Spleen (tissue), 11 donors: ENCODE data around the gene ODAD3. TPM values are rescaled to one million over a fixed set of nuclear protein-coding genes. Genes with fewer than 3 reads are reported as not detected.

ENCODE experiments used
- DNase-seq: peaks from one replicate; pipeline ENCODE4 v3.0.0-alpha.2; 2020
- H3K27ac ChIP-seq, 8 donors: fragments of 200-600 bp; sonication (generic) in 7 of 8; 1 replicate in 4 of 8; 2 replicates in 4 of 8; pipeline versions ENCODE4 v1.5.0 to v1.8.0; 2016 to 2021; ENCODE audit warnings: inconsistent platforms in 4 of 8, mild to moderate bottlenecking in 4 of 8, moderate library complexity in 1 of 8
- H3K27me3 ChIP-seq, 7 donors: fragments of 200-600 bp; sonication (generic) in 6 of 7; replicated peaks in 1 of 7; 1 replicate in 4 of 7; 2 replicates in 3 of 7; pipeline versions ENCODE4 v1.5.0 to v1.8.0; 2016 to 2021; ENCODE audit warnings: inconsistent platforms in 3 of 7, mild to moderate bottlenecking in 1 of 7
- H3K36me3 ChIP-seq, 6 donors: fragments of 200-600 bp; sonication (generic) in 5 of 6; 1 replicate in 4 of 6; 2 replicates in 2 of 6; pipeline versions ENCODE4 v1.5.0 to v1.8.0; 2016 to 2021; ENCODE audit warnings: inconsistent platforms in 2 of 6
- H3K4me1 ChIP-seq, 6 donors: fragments of 200-600 bp; sonication (generic) in 5 of 6; 1 replicate in 3 of 6; 2 replicates in 3 of 6; pipeline versions ENCODE4 v1.5.0 to v1.8.0; 2016 to 2021; ENCODE audit warnings: inconsistent platforms in 3 of 6
- H3K4me3 ChIP-seq, 8 donors: fragments of 200-600 bp; sonication (generic) in 7 of 8; 1 replicate in 4 of 8; 2 replicates in 4 of 8; pipeline versions ENCODE4 v1.5.0 to v1.8.0; 2016 to 2021; ENCODE audit warnings: inconsistent platforms in 4 of 8, mild to moderate bottlenecking in 4 of 8, moderate library complexity in 2 of 8
- H3K9me3 ChIP-seq, 8 donors: fragments of 200-600 bp; sonication (generic) in 7 of 8; 1 replicate in 4 of 8; 2 replicates in 4 of 8; pipeline versions ENCODE4 v1.5.0 to v1.8.0; 2016 to 2021; ENCODE audit warnings: inconsistent platforms in 4 of 8
- CTCF ChIP-seq, 11 experiments: fragments of 200-600 bp in 7 of 11; fragments of 450-650 bp in 4 of 11; sonication (generic) in 4 of 11; IDR thresholded peaks in 8 of 11; conservative IDR thresholded peaks in 3 of 11; 1 replicate in 7 of 11; 2 replicates in 4 of 11; pipeline versions ENCODE4 v1.4.0 to v1.8.0; 2016 to 2021; ENCODE audit warnings: antibody characterized with exemption in 11 of 11, inconsistent platforms in 4 of 11, mild to moderate bottlenecking in 1 of 11
- POLR2A ChIP-seq, 3 donors: fragments of 450-650 bp; IDR thresholded peaks; one replicate each; pipeline ENCODE4 v1.5.1; 2017; ENCODE audit warnings: antibody characterized with exemption in 3 of 3, mild to moderate bottlenecking in 1 of 3
- POLR2AphosphoS5 ChIP-seq, 3 donors: sonication (generic); formaldehyde crosslinking; IDR thresholded peaks; one replicate each; pipeline ENCODE4 v1.5.1; 2017; ENCODE audit warnings: antibody characterized with exemption in 3 of 3
- WGBS, 5 donors: extraction: QIAGEN DNeasy Blood & Tissue Kit in 3 of 5; methylation state at CpG; one replicate each; pipeline versions ENCODE4 v1.1.5 to v1.1.7; 2013 to 2018; 5-methylcytosine and 5-hydroxymethylcytosine counted together
- intact Hi-C: fragments of 100-400 bp; cut with DNase I; formaldehyde crosslinking; loops from one replicate; pipeline ENCODE4 v1.15.0; 2023; ENCODE audit warnings: low total_unique reads
- polyA plus RNA-seq, 3 donors: library from polyadenylated mRNA; stranded (reverse); fragments of 200-250 nt; gene quantifications; one replicate each; pipeline ENCODE4 v1.2.1, GENCODE V29; 2013
- total RNA-seq, 7 donors: library from RNA; depleted of rRNA in 3 of 7; stranded (reverse); fragments of >200 nt in 3 of 7; fragmentation: NEBNext Ultra II Directional in 4 of 7; extraction: Animal tissue kit (Norgen Biotek cat#: 25700) in 4 of 7; gene quantifications; one replicate each; pipeline versions ENCODE4 v1.1.0 to v1.2.1, GENCODE V29; 2016 to 2021
- donor health status: healthy with polysubstance abuse.
- donor health status: DM: no; HTN: no; CAD: no; lungs with moderate emphysema.
- donor health status: DM: no; HTN: no; CAD: no.
- donor health status: Bipolar disorder and iron deficiency.
- donor health status: healthy.
- donor health status: DM: no; HTN: no; CAD: no.
- donor health status: DM: yes; HTN: yes; CAD: no.

ODAD3 gene
- total and polyA plus RNA-seq, 10 donors: 0.23 to 2.3 (median 1.3) TPM

GRCh38 chr19:11421371-11422098 lies 13.4 kb downstream of the ODAD3 start:
- Histone ChIP-seq H3K36me3 (no peaks in the 10 kb centered on the region), H3K27ac (peak overlapping the region in 6 of 8 donors; percentile 67 to 86 (median 78)), H3K4me3 (peak overlapping the region in 7 of 8 donors; percentile 6 to 69 (median 36)), H3K9me3 (no peaks in the 10 kb centered on the region), H3K27me3 (peaks cover 0 to 78% (median 59%) of the 10 kb centered on the region in 7 donors), H3K4me1 (peaks cover 28 to 65% (median 57%) of the 10 kb centered on the region in 6 donors)
- intact Hi-C loops: no loop called here
- TF ChIP-seq CTCF (IDR thresholded peaks at IDR 0.05 in 8 of 11, conservative IDR thresholded peaks at IDR 0.05 in 3 of 11) (no peak), POLR2AphosphoS5 (IDR thresholded peaks at IDR 0.05) (peak in 1 of 3 donors; percentile 17), POLR2A (IDR thresholded peaks at IDR 0.05) (no peak)
- 8 to 15% (median 11%) methylated on average over 30 to 36 of the region's 36 CpGs for WGBS, 5 donors
- peak; percentile 85 for DNase-seq

- DNase-seq: peak; percentile 81
- H3K4me1 ChIP-seq: peaks cover 28 to 65% (median 57%) of the 10 kb centered on the region in 6 donors
- H3K9me3 ChIP-seq: no peaks in the 10 kb centered on the region
- H3K4me3 ChIP-seq: peak overlapping the region; percentile 6 to 69 (median 34)
- H3K36me3 ChIP-seq: no peaks in the 10 kb centered on the region
- TF ChIP-seq POLR2A (IDR thresholded peaks at IDR 0.05) (no peak), POLR2AphosphoS5 (IDR thresholded peaks at IDR 0.05) (peak; percentile 44 to 61 (median 57))
- H3K27me3 ChIP-seq: peaks cover 0 to 79% (median 59%) of the 10 kb centered on the region in 7 donors
- WGBS, 5 donors: 3 to 4% (median 4%) methylated on average over 32 to 46 of the region's 46 CpGs
- intact Hi-C loops: no loop called here
- H3K27ac ChIP-seq: peak overlapping the region in 7 of 8 donors; percentile 29 to 86 (median 73)
Observed at GRCh38 chr19:11420429-11421370, 14.2 kb downstream of the ODAD3 start.

GRCh38 chr19:11418549-11419506 lies 16.1 kb downstream of the ODAD3 start, which contains the start of gene RGL3:
Gene RGL3, minus strand, starts transcription at chr19:11419314. Its CDS starts 36 bp downstream, at chr19:11419278.
- H3K27ac ChIP-seq: peak within 1 kb of the TSS in 7 of 8 donors; percentile 14 to 86 (median 73)
- TF ChIP-seq POLR2AphosphoS5 (IDR thresholded peaks at IDR 0.05) (peak; percentile 37 to 78 (median 53)), CTCF (IDR thresholded peaks at IDR 0.05 in 8 of 11, conservative IDR thresholded peaks at IDR 0.05 in 3 of 11) (no peak), POLR2A (IDR thresholded peaks at IDR 0.05) (peak in 1 of 3 donors; percentile 29)
- 4 to 6% (median 4%) methylated on average over 24 to 72 of the region's 72 CpGs for WGBS, 5 donors
- intact Hi-C loops: no loop called here
- DNase-seq: peak; percentile 82
- no peaks in the 10 kb centered on the region for H3K9me3 ChIP-seq
- H3K27me3 ChIP-seq: peaks cover 0 to 74% (median 55%) of the 10 kb centered on the region in 7 donors
- H3K36me3 ChIP-seq: no peaks in the 10 kb centered on the region
- peaks cover 28 to 61% (median 56%) of the 10 kb centered on the region in 6 donors for H3K4me1 ChIP-seq
- peak within 1 kb of the TSS; percentile 19 to 71 (median 40) for H3K4me3 ChIP-seq
